Nucleus accumbens (tissue), 56 donors: Measurements from ENCODE around the gene LARP4.
"Not testable (repeated sequence)": the region's sequence is repeated elsewhere in the genome, so short reads cannot be mapped to it uniquely, and the experiment has no call there.

ENCODE experiments used
- DNase-seq, 56 donors: peaks; one replicate each; lab custom pipeline; 2025; lab: John Stamatoyannopoulos, UW

LARP4 gene

GRCh38 chr12:50520416-50521207 lies 119.9 kb downstream of the LARP4 start:
- no peak for DNase-seq

GRCh38 chr12:50521781-50522180 lies 121.1 kb downstream of the LARP4 start:
- not testable (repeated sequence) for DNase-seq

- no peak for DNase-seq
These were observed 123.1 kb downstream of the LARP4 start for GRCh38 chr12:50523772-50524171.

- no peak for DNase-seq
These were observed 123.9 kb downstream of the LARP4 start for GRCh38 chr12:50524621-50525020.

GRCh38 chr12:50525422-50525821 lies 124.7 kb downstream of the LARP4 start:
- DNase-seq: no peak

- no peak for DNase-seq
These were observed 126.7 kb downstream of the LARP4 start for GRCh38 chr12:50527359-50527726.

- no peak for DNase-seq
These were observed 128.1 kb downstream of the LARP4 start for GRCh38 chr12:50528800-50529199.

- DNase-seq: no peak
These were observed 128.7 kb downstream of the LARP4 start for GRCh38 chr12:50529345-50529744.
